ENCODE data around the gene RBM4. TPM values are rescaled to one million over a fixed set of nuclear protein-coding genes. Genes with fewer than 3 reads are reported as not detected.
A peak's percentile ranks its signal among the peaks of the same experiment; 100 is the strongest.

Gene RBM4
- total RNA-seq, 1 experiment from 2014 or later, result 172 TPM

- CTCF ChIA-PET, result no interaction called here
- POLR2A ChIA-PET, result interaction anchor here (1.0 to 17.6 kb wide), 2 partner anchors 13 to 22 kb away, joined by 5 to 420 read pairs; partner anchors contain the start of gene RBM14
- intact Hi-C loops (cut with micrococcal nuclease), result loop anchor here (5.0 kb wide), 1 partner anchor 65 kb away; no protein-coding TSS in a partner anchor
- H3K27me3 Mint-ChIP-seq (ENCODE audit: insufficient read depth, unreplicated experiment), result no peaks in the 10 kb centered on the region
- peaks cover 62% of the 10 kb centered on the region for H3K4me1 Mint-ChIP-seq (ENCODE audit: insufficient read depth, unreplicated experiment)
- peak overlapping the region; percentile 97 for H3K4me3 Mint-ChIP-seq (ENCODE audit: unreplicated experiment)
- TF ChIP-seq, protein P1, sequence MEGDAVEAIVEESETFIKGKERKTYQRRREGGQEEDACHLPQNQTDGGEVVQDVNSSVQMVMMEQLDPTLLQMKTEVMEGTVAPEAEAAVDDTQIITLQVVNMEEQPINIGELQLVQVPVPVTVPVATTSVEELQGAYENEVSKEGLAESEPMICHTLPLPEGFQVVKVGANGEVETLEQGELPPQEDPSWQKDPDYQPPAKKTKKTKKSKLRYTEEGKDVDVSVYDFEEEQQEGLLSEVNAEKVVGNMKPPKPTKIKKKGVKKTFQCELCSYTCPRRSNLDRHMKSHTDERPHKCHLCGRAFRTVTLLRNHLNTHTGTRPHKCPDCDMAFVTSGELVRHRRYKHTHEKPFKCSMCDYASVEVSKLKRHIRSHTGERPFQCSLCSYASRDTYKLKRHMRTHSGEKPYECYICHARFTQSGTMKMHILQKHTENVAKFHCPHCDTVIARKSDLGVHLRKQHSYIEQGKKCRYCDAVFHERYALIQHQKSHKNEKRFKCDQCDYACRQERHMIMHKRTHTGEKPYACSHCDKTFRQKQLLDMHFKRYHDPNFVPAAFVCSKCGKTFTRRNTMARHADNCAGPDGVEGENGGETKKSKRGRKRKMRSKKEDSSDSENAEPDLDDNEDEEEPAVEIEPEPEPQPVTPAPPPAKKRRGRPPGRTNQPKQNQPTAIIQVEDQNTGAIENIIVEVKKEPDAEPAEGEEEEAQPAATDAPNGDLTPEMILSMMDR (IDR thresholded peaks at IDR 0.05; ENCODE audit: unreplicated experiment), result no peak
- no peaks in the 10 kb centered on the region for H3K9me3 Mint-ChIP-seq (ENCODE audit: unreplicated experiment)
- DNase-seq (ENCODE audit: unreplicated experiment), result no peak
- peaks cover 86% of the 10 kb centered on the region for H3K36me3 Mint-ChIP-seq (ENCODE audit: insufficient read depth, unreplicated experiment)
- peak overlapping the region; percentile 55 for H3K27ac Mint-ChIP-seq (ENCODE audit: low read depth, unreplicated experiment)
- BruUV-seq (replicated peaks), result no TSS peak
These were observed 3.3 kb downstream of the RBM4 start for GRCh38 chr11:66641834-66642233.

GRCh38 chr11:66643745-66644437 is 5.4 kb downstream of the RBM4 start:
- intact Hi-C loops (cut with micrococcal nuclease), result loop anchor here (5.0 kb wide), 1 partner anchor 67 kb away; no protein-coding TSS in a partner anchor

GRCh38 chr11:66646828-66647227 is 8.3 kb downstream of the RBM4 start:
- Mint-ChIP-seq H3K27ac (ENCODE audit: low read depth, unreplicated experiment) (no peak overlapping the region), H3K9me3 (ENCODE audit: unreplicated experiment) (no peaks in the 10 kb centered on the region), H3K27me3 (ENCODE audit: insufficient read depth, unreplicated experiment) (no peaks in the 10 kb centered on the region), H3K4me1 (ENCODE audit: insufficient read depth, unreplicated experiment) (peaks cover 38% of the 10 kb centered on the region), H3K36me3 (ENCODE audit: insufficient read depth, unreplicated experiment) (peaks cover 100% of the 10 kb centered on the region), H3K4me3 (ENCODE audit: unreplicated experiment) (no peak overlapping the region)
- BruUV-seq (replicated peaks), result no TSS peak
- intact Hi-C loops (cut with micrococcal nuclease), result no loop called here
- ChIA-PET CTCF (no interaction called here), POLR2A (interaction anchor here (0.9 to 5.2 kb wide), 3 partner anchors 9 to 40 kb away, joined by 4 to 48 read pairs (median 6); partner anchors contain the start of gene RBM4)
- DNase-seq (ENCODE audit: unreplicated experiment), result no peak
- TF ChIP-seq, protein P1 (IDR thresholded peaks at IDR 0.05; ENCODE audit: unreplicated experiment), result no peak

More at GRCh38 chr11:66643745-66644437, 5.4 kb downstream of the RBM4 start:
- Mint-ChIP-seq H3K9me3 (ENCODE audit: unreplicated experiment) (no peaks in the 10 kb centered on the region), H3K4me1 (ENCODE audit: insufficient read depth, unreplicated experiment) (peaks cover 59% of the 10 kb centered on the region), H3K27ac (ENCODE audit: low read depth, unreplicated experiment) (no peak overlapping the region), H3K27me3 (ENCODE audit: insufficient read depth, unreplicated experiment) (no peaks in the 10 kb centered on the region), H3K4me3 (ENCODE audit: unreplicated experiment) (peak overlapping the region; percentile 97), H3K36me3 (ENCODE audit: insufficient read depth, unreplicated experiment) (peaks cover 100% of the 10 kb centered on the region)
- BruUV-seq (replicated peaks), result no TSS peak
- no peak for DNase-seq (ENCODE audit: unreplicated experiment)
- ChIA-PET POLR2A (interaction anchor here (1.0 to 17.6 kb wide), 2 partner anchors 10 to 24 kb away, joined by 4 to 420 read pairs; partner anchors contain the start of gene RBM14), CTCF (interaction anchor here (0.6 kb wide), 1 partner anchor 22 kb away, joined by 3 read pairs; no protein-coding TSS in a partner anchor)
- TF ChIP-seq, protein P1 (IDR thresholded peaks at IDR 0.05; ENCODE audit: unreplicated experiment), result no peak

- Mint-ChIP-seq H3K9me3 (ENCODE audit: unreplicated experiment) (no peaks in the 10 kb centered on the region), H3K27ac (ENCODE audit: low read depth, unreplicated experiment) (no peak overlapping the region), H3K4me3 (ENCODE audit: unreplicated experiment) (no peak overlapping the region), H3K36me3 (ENCODE audit: insufficient read depth, unreplicated experiment) (peaks cover 95% of the 10 kb centered on the region), H3K27me3 (ENCODE audit: insufficient read depth, unreplicated experiment) (no peaks in the 10 kb centered on the region), H3K4me1 (ENCODE audit: insufficient read depth, unreplicated experiment) (peaks cover 26% of the 10 kb centered on the region)
- POLR2A ChIA-PET, result interaction anchor here (1.9 to 5.2 kb wide), 2 partner anchors 12 to 33 kb away, joined by 6 to 48 read pairs; partner anchors contain the start of genes RBM14 and RBM4
- no peak for DNase-seq (ENCODE audit: unreplicated experiment)
- TF ChIP-seq, protein P1 (IDR thresholded peaks at IDR 0.05; ENCODE audit: unreplicated experiment), result no peak
- BruUV-seq (replicated peaks), result no TSS peak
- intact Hi-C loops (cut with micrococcal nuclease), result no loop called here
- CTCF ChIA-PET, result interaction anchor here (0.6 kb wide), 1 partner anchor 582 kb away, joined by 3 read pairs; no protein-coding TSS in a partner anchor
These were observed 11.4 kb downstream of the RBM4 start for GRCh38 chr11:66649903-66650302.

All from MCF 10A (cell line).